GM10266 (cell line): ENCODE results near the gene SAMD1.

Experiments
- DNase-seq: peaks from one replicate; pipeline ENCODE4 v3.0.0; 2012; ENCODE audit errors: extremely low spot score
- TF ChIP-seq, protein P1 (sequence below): IDR thresholded peaks from 2 replicates; pipeline ENCODE4 v1.5.1; 2012; ENCODE audit warnings: mild to moderate bottlenecking, low read depth; ENCODE audit not compliant: control insufficient read depth, insufficient read depth; ENCODE audit errors: missing control alignments

SAMD1 gene

GRCh38 chr19:14127929-14128509 lies 37.5 kb upstream of the SAMD1 start:
- DNase-seq = no peak
- TF ChIP-seq, protein P1, sequence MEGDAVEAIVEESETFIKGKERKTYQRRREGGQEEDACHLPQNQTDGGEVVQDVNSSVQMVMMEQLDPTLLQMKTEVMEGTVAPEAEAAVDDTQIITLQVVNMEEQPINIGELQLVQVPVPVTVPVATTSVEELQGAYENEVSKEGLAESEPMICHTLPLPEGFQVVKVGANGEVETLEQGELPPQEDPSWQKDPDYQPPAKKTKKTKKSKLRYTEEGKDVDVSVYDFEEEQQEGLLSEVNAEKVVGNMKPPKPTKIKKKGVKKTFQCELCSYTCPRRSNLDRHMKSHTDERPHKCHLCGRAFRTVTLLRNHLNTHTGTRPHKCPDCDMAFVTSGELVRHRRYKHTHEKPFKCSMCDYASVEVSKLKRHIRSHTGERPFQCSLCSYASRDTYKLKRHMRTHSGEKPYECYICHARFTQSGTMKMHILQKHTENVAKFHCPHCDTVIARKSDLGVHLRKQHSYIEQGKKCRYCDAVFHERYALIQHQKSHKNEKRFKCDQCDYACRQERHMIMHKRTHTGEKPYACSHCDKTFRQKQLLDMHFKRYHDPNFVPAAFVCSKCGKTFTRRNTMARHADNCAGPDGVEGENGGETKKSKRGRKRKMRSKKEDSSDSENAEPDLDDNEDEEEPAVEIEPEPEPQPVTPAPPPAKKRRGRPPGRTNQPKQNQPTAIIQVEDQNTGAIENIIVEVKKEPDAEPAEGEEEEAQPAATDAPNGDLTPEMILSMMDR = no peak

- DNase-seq = no peak
- TF ChIP-seq, protein P1 = no peak
These were observed 36.6 kb upstream of the SAMD1 start for GRCh38 chr19:14127176-14127575.

- TF ChIP-seq, protein P1 = no peak
- DNase-seq = no peak
These were observed 32.4 kb upstream of the SAMD1 start for GRCh38 chr19:14122924-14123323.

GRCh38 chr19:14120497-14120780 lies 29.9 kb upstream of the SAMD1 start:
- TF ChIP-seq, protein P1 = no peak
- DNase-seq = no peak

- TF ChIP-seq, protein P1 = no peak
- DNase-seq = peak; percentile 3
These were observed 29.3 kb upstream of the SAMD1 start for GRCh38 chr19:14119644-14120496.

- TF ChIP-seq, protein P1 = no peak
- DNase-seq = no peak
These were observed 28.6 kb upstream of the SAMD1 start for GRCh38 chr19:14119146-14119545.
